ENCODE measurements around the gene SLC17A2.
"Not testable (repeated sequence)": the region's sequence is repeated elsewhere in the genome, so short reads cannot be mapped to it uniquely, and the experiment has no call there.

The SLC17A2 gene

GRCh38 chr6:25939593-25939992 lies 9.1 kb upstream of the SLC17A2 start:
- H3K4me3 Mint-ChIP-seq: no peak overlapping the region
- H3K9me3 Mint-ChIP-seq: no peaks in the 10 kb centered on the region
- no peaks in the 10 kb centered on the region for H3K36me3 Mint-ChIP-seq
- no peaks in the 10 kb centered on the region for H3K4me1 Mint-ChIP-seq
- H3K27ac Mint-ChIP-seq: no peak overlapping the region
- no peaks in the 10 kb centered on the region for H3K27me3 Mint-ChIP-seq

GRCh38 chr6:25935953-25936352 lies 5.5 kb upstream of the SLC17A2 start:
- no peaks in the 10 kb centered on the region for H3K36me3 Mint-ChIP-seq
- H3K27me3 Mint-ChIP-seq: no peaks in the 10 kb centered on the region
- H3K27ac Mint-ChIP-seq: no peak overlapping the region
- H3K4me3 Mint-ChIP-seq: no peak overlapping the region
- no peaks in the 10 kb centered on the region for H3K9me3 Mint-ChIP-seq
- H3K4me1 Mint-ChIP-seq: no peaks in the 10 kb centered on the region

GRCh38 chr6:25934735-25935313 lies 4.3 kb upstream of the SLC17A2 start:
- Mint-ChIP-seq H3K4me1 (no peaks in the 10 kb centered on the region), H3K27ac (no peak overlapping the region), H3K4me3 (no peak overlapping the region), H3K9me3 (no peaks in the 10 kb centered on the region), H3K36me3 (no peaks in the 10 kb centered on the region), H3K27me3 (no peaks in the 10 kb centered on the region)

- H3K4me3 Mint-ChIP-seq: no peak overlapping the region
These were observed 3.7 kb upstream of the SLC17A2 start for GRCh38 chr6:25934156-25934555.

GRCh38 chr6:25931411-25931709 lies 869 bp upstream of the SLC17A2 start:
- H3K27me3 Mint-ChIP-seq: no peaks in the 10 kb centered on the region
- no peak overlapping the region for H3K4me3 Mint-ChIP-seq
- no peaks in the 10 kb centered on the region for H3K4me1 Mint-ChIP-seq
- no peak overlapping the region for H3K27ac Mint-ChIP-seq
- H3K36me3 Mint-ChIP-seq: no peaks in the 10 kb centered on the region
- no peaks in the 10 kb centered on the region for H3K9me3 Mint-ChIP-seq

More at GRCh38 chr6:25934156-25934555, 3.7 kb upstream of the SLC17A2 start:
- no peaks in the 10 kb centered on the region for H3K27me3 Mint-ChIP-seq
- H3K4me1 Mint-ChIP-seq: no peaks in the 10 kb centered on the region
- H3K36me3 Mint-ChIP-seq: no peaks in the 10 kb centered on the region
- no peaks in the 10 kb centered on the region for H3K9me3 Mint-ChIP-seq
- no peak overlapping the region for H3K27ac Mint-ChIP-seq

GRCh38 chr6:25929785-25930184 lies 706 bp downstream of the SLC17A2 start:
- H3K27me3 Mint-ChIP-seq, H3K4me1 Mint-ChIP-seq, H3K27ac Mint-ChIP-seq, H3K9me3 Mint-ChIP-seq, H3K4me3 Mint-ChIP-seq, H3K36me3 Mint-ChIP-seq: not testable (repeated sequence)

- H3K4me3 Mint-ChIP-seq: no peak overlapping the region
- H3K36me3 Mint-ChIP-seq: no peaks in the 10 kb centered on the region
- H3K4me1 Mint-ChIP-seq: no peaks in the 10 kb centered on the region
- H3K27me3 Mint-ChIP-seq: no peaks in the 10 kb centered on the region
- H3K9me3 Mint-ChIP-seq: no peaks in the 10 kb centered on the region
- no peak overlapping the region for H3K27ac Mint-ChIP-seq
These were observed 1.7 kb downstream of the SLC17A2 start for GRCh38 chr6:25928562-25929324.

- Mint-ChIP-seq H3K4me3 (no peak overlapping the region), H3K36me3 (no peaks in the 10 kb centered on the region), H3K9me3 (no peaks in the 10 kb centered on the region), H3K27me3 (no peaks in the 10 kb centered on the region), H3K4me1 (no peaks in the 10 kb centered on the region), H3K27ac (no peak overlapping the region)
These were observed 2.7 kb downstream of the SLC17A2 start for GRCh38 chr6:25927756-25928216.

GRCh38 chr6:25927178-25927577 lies 3.3 kb downstream of the SLC17A2 start:
- H3K4me1 Mint-ChIP-seq: no peaks in the 10 kb centered on the region
- H3K27me3 Mint-ChIP-seq: no peaks in the 10 kb centered on the region

GRCh38 chr6:25925876-25926275 lies 4.6 kb downstream of the SLC17A2 start:
- no peak overlapping the region for H3K27ac Mint-ChIP-seq
- no peaks in the 10 kb centered on the region for H3K4me1 Mint-ChIP-seq
- H3K27me3 Mint-ChIP-seq: no peaks in the 10 kb centered on the region
- no peak overlapping the region for H3K4me3 Mint-ChIP-seq
- H3K9me3 Mint-ChIP-seq: no peaks in the 10 kb centered on the region
- H3K36me3 Mint-ChIP-seq: no peaks in the 10 kb centered on the region

More at GRCh38 chr6:25927178-25927577, 3.3 kb downstream of the SLC17A2 start:
- Mint-ChIP-seq H3K4me3 (no peak overlapping the region), H3K9me3 (no peaks in the 10 kb centered on the region), H3K36me3 (no peaks in the 10 kb centered on the region), H3K27ac (no peak overlapping the region)

- Mint-ChIP-seq H3K9me3 (no peaks in the 10 kb centered on the region), H3K27me3 (no peaks in the 10 kb centered on the region), H3K36me3 (no peaks in the 10 kb centered on the region), H3K4me3 (no peak overlapping the region), H3K4me1 (peaks cover 9% of the 10 kb centered on the region), H3K27ac (no peak overlapping the region)
These were observed 8.2 kb downstream of the SLC17A2 start for GRCh38 chr6:25922301-25922700.

- H3K27me3 Mint-ChIP-seq: no peaks in the 10 kb centered on the region
These were observed 8.8 kb downstream of the SLC17A2 start for GRCh38 chr6:25921525-25922203.

GRCh38 chr6:25919657-25920056 lies 10.8 kb downstream of the SLC17A2 start:
- Mint-ChIP-seq H3K27ac (no peak overlapping the region), H3K9me3 (no peaks in the 10 kb centered on the region), H3K27me3 (no peaks in the 10 kb centered on the region)

More at GRCh38 chr6:25921525-25922203, 8.8 kb downstream of the SLC17A2 start:
- H3K36me3 Mint-ChIP-seq: no peaks in the 10 kb centered on the region
- peaks cover 9% of the 10 kb centered on the region for H3K4me1 Mint-ChIP-seq
- H3K4me3 Mint-ChIP-seq: no peak overlapping the region
- H3K27ac Mint-ChIP-seq: no peak overlapping the region
- H3K9me3 Mint-ChIP-seq: no peaks in the 10 kb centered on the region

GRCh38 chr6:25918083-25918683 lies 12.3 kb downstream of the SLC17A2 start:
- peaks cover 9% of the 10 kb centered on the region for H3K4me1 Mint-ChIP-seq
- H3K36me3 Mint-ChIP-seq: no peaks in the 10 kb centered on the region
- no peak overlapping the region for H3K4me3 Mint-ChIP-seq
- H3K27ac Mint-ChIP-seq: peak overlapping the region; percentile 33
- no peaks in the 10 kb centered on the region for H3K9me3 Mint-ChIP-seq
- H3K27me3 Mint-ChIP-seq: no peaks in the 10 kb centered on the region

More at GRCh38 chr6:25919657-25920056, 10.8 kb downstream of the SLC17A2 start:
- H3K36me3 Mint-ChIP-seq: no peaks in the 10 kb centered on the region
- H3K4me1 Mint-ChIP-seq: peaks cover 9% of the 10 kb centered on the region
- no peak overlapping the region for H3K4me3 Mint-ChIP-seq

GRCh38 chr6:25916789-25917490 lies 13.6 kb downstream of the SLC17A2 start:
- Mint-ChIP-seq H3K9me3 (no peaks in the 10 kb centered on the region), H3K4me3 (no peak overlapping the region), H3K27me3 (no peaks in the 10 kb centered on the region), H3K36me3 (no peaks in the 10 kb centered on the region), H3K27ac (no peak overlapping the region), H3K4me1 (peaks cover 9% of the 10 kb centered on the region)
